SK-N-MC (cell line): Measurements from ENCODE around the gene MS4A6E.

Source experiments
- DNase-seq: peaks from one replicate; pipeline ENCODE4 v3.0.0-alpha.2; 2011; ENCODE audit warnings: low read depth, low spot score
- H3K27ac ChIP-seq: fragments of 200-600 bp; sonication (generic); 2 replicates; pipeline ENCODE4 v1.5.1; 2016; ENCODE audit warnings: mixed run types
- H3K36me3 ChIP-seq: fragments of 200-600 bp; sonication (generic); 2 replicates; pipeline ENCODE4 v1.6.1; 2017; ENCODE audit warnings: antibody characterized with exemption, low read length, mixed read lengths; ENCODE audit not compliant: insufficient read depth
- H3K4me3 ChIP-seq: fragments of 200-600 bp; sonication (generic); 2 replicates; pipeline ENCODE4 v1.5.1; 2016
- H3K9ac ChIP-seq: fragments of 200-600 bp; sonication (generic); 2 replicates; pipeline ENCODE4 v1.8.0; 2017; ENCODE audit warnings: mixed run types, mixed read lengths; ENCODE audit not compliant: insufficient read length
- H3K9me3 ChIP-seq: fragments of 200-600 bp; sonication (generic); 2 replicates; pipeline ENCODE4 v1.6.1; 2017; ENCODE audit warnings: low read depth, mild to moderate bottlenecking, antibody characterized with exemption, low read length, moderate library complexity, mixed read lengths
- EZH2 ChIP-seq: fragments of 200-600 bp; sonication (generic); IDR thresholded peaks from one replicate; pipeline ENCODE4 v1.6.1; 2017; ENCODE audit warnings: antibody characterized with exemption
- FOXP2 ChIP-seq: optimal IDR thresholded peaks from 2 replicates; pipeline ENCODE3; 2011; ENCODE audit warnings: mild to moderate bottlenecking, moderate library complexity; ENCODE audit not compliant: insufficient read depth; ENCODE audit errors: extremely low read length, control extremely low read depth
- POLR2AphosphoS5 ChIP-seq: IDR thresholded peaks from 2 replicates; pipeline ENCODE4 v1.6.1; 2012; ENCODE audit warnings: mild to moderate bottlenecking, low read depth, low read length, borderline replicate concordance

The MS4A6E gene

DNA sequence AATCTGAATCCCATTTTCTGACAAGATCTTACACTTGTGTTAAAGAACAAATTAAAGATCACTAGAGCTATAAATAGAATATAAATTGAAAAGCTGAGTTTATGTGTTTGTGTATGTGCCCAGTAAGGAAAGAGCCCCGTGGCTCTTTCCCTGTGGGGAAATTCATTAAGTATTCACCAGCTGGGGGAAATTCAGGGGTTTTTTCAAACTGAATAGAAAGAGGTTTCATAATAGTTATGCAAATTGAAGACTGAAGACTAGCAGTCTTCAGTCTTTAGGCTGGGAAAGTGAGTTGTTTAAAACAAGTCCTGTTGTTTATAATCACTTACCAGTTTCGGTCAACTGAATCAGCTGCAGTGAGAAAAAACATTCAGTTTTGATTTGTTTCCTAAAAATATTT, 40.0 kb downstream of the MS4A6E start:
- DNase-seq, result no peak
- no peak overlapping the region for H3K4me3 ChIP-seq
- H3K9ac ChIP-seq, result no peak overlapping the region

GRCh38 chr11:60367896-60368295, 40.8 kb downstream of the MS4A6E start:
- TF ChIP-seq EZH2 (no peak), POLR2AphosphoS5 (no peak), FOXP2 (no peak)
- Histone ChIP-seq H3K4me3 (no peak overlapping the region), H3K9me3 (no peaks in the 10 kb centered on the region), H3K9ac (no peak overlapping the region), H3K36me3 (no peaks in the 10 kb centered on the region), H3K27ac (no peak overlapping the region)
- no peak for DNase-seq

More for the DNA sequence above, 40.0 kb downstream of the MS4A6E start:
- H3K9me3 ChIP-seq, result no peaks in the 10 kb centered on the region
- H3K36me3 ChIP-seq, result no peaks in the 10 kb centered on the region
- TF ChIP-seq FOXP2 (no peak), POLR2AphosphoS5 (no peak)
- H3K27ac ChIP-seq, result no peak overlapping the region

DNA sequence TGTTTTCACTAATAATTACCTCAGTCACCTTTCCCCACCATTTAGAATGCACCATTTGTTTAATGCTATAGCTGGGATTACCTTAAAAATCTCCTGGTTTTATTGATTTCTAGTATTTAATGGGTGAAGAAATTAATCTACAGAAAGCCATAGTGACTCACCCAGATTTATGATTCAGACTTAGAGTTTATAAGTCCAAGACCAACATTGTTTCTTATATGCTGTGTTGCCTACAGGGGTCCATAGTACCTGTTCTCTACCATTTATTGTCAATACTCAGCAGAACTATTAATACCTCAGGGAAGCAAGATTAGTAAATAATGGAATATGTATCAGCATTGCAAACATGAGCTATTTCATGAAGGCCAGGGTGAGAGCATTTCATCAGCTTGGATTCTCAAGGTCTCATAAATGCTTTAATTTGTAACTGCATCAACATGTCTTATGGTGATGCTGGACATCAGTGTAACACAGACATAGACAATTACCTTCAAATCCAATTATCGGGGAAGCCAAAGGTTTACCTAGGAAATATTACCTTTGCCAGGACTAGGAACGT, 43.3 kb downstream of the MS4A6E start:
- Histone ChIP-seq H3K27ac (no peak overlapping the region), H3K36me3 (no peaks in the 10 kb centered on the region), H3K9me3 (no peaks in the 10 kb centered on the region), H3K9ac (no peak overlapping the region), H3K4me3 (no peak overlapping the region)
- no peak for DNase-seq
- TF ChIP-seq FOXP2, result no peak
- no peak for TF ChIP-seq EZH2
- no peak for TF ChIP-seq POLR2AphosphoS5

GRCh38 chr11:60370811-60371298, 43.8 kb downstream of the MS4A6E start:
- DNase-seq, result no peak
- Histone ChIP-seq H3K36me3 (no peaks in the 10 kb centered on the region), H3K9ac (no peak overlapping the region), H3K9me3 (no peaks in the 10 kb centered on the region), H3K27ac (no peak overlapping the region), H3K4me3 (no peak overlapping the region)
- TF ChIP-seq EZH2 (no peak), FOXP2 (no peak)

DNA sequence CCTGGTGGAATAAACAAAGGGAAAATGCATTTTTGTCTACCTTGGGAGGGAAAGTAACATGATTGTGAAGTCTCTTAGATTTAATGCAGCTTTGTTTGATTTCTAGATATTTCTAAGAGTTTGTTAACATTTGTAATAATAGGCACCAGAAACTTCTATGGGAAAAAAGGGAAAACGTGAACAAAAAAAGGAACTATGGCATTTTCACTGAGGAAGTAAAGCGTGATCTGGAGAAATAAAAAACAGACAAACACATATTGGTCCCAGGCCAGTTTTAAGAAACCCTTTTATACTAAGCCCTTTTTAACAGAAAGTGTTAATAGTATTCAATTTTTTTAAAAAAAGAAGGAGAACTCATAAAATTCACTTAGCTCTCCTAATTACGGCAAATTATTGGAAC, 44.3 kb downstream of the MS4A6E start:
- no peak overlapping the region for H3K9ac ChIP-seq
- no peak overlapping the region for H3K27ac ChIP-seq
- H3K4me3 ChIP-seq, result no peak overlapping the region
- TF ChIP-seq EZH2, result no peak
- TF ChIP-seq FOXP2, result no peak
- TF ChIP-seq POLR2AphosphoS5, result no peak
- DNase-seq, result no peak
- H3K9me3 ChIP-seq, result no peaks in the 10 kb centered on the region
- H3K36me3 ChIP-seq, result no peaks in the 10 kb centered on the region

GRCh38 chr11:60371854-60372253, 44.8 kb downstream of the MS4A6E start:
- H3K9me3 ChIP-seq, result no peaks in the 10 kb centered on the region
- TF ChIP-seq POLR2AphosphoS5 (no peak), FOXP2 (no peak), EZH2 (no peak)
- H3K4me3 ChIP-seq, result no peak overlapping the region
- H3K36me3 ChIP-seq, result no peaks in the 10 kb centered on the region
- H3K9ac ChIP-seq, result no peak overlapping the region
- no peak for DNase-seq
- no peak overlapping the region for H3K27ac ChIP-seq

DNA sequence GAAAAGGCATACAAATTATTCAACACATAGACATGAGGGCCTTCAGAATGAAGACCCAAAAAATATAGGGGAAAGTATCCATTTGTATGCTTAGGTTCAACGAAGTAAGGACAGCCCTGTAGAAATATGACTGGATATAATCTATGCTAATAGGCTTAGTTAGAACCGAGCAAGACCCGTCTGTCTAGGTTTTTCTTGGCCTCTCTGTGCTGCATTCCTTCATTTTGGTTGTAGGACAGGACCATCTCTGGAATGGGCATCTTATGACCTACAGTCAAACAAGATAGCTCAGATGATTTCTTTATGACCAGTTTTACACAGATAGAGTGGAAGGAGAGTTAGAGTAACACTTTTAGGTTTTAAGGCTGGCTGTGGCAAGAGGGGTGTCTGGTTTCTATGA, 45.7 kb downstream of the MS4A6E start:
- Histone ChIP-seq H3K4me3 (no peak overlapping the region), H3K9ac (no peak overlapping the region), H3K9me3 (no peaks in the 10 kb centered on the region), H3K27ac (no peak overlapping the region), H3K36me3 (no peaks in the 10 kb centered on the region)
- no peak for DNase-seq
- TF ChIP-seq FOXP2, result no peak
- TF ChIP-seq EZH2, result no peak
- TF ChIP-seq POLR2AphosphoS5, result no peak

- Histone ChIP-seq H3K36me3 (no peaks in the 10 kb centered on the region), H3K4me3 (no peak overlapping the region), H3K9me3 (no peaks in the 10 kb centered on the region), H3K27ac (no peak overlapping the region), H3K9ac (no peak overlapping the region)
- TF ChIP-seq EZH2, result no peak
- no peak for DNase-seq
These were observed 48.3 kb downstream of the MS4A6E start for GRCh38 chr11:60375316-60375715.

- no peaks in the 10 kb centered on the region for H3K36me3 ChIP-seq
- H3K4me3 ChIP-seq, result no peak overlapping the region
- H3K9ac ChIP-seq, result no peak overlapping the region
- H3K9me3 ChIP-seq, result no peaks in the 10 kb centered on the region
- no peak for DNase-seq
- H3K27ac ChIP-seq, result no peak overlapping the region
- TF ChIP-seq FOXP2 (no peak), POLR2AphosphoS5 (no peak), EZH2 (no peak)
These were observed 49.5 kb downstream of the MS4A6E start for GRCh38 chr11:60376601-60377000.
